ENCODE results near the gene WNK2. TPM values are rescaled to one million over a fixed set of nuclear protein-coding genes. Genes with fewer than 3 reads are reported as not detected.

The WNK2 gene
- total RNA-seq, 4 donors from 2014 or later = 3.8 to 17.7 (median 9.0) TPM

GRCh38 chr9:93232388-93232960, 48.5 kb downstream of the WNK2 start:
- Histone ChIP-seq H3K4me3 (no peak overlapping the region), H3K27ac (no peak overlapping the region), H3K4me1 (peaks cover 0 to 12% (median 0%) of the 10 kb centered on the region in 4 donors), H3K36me3 (no peaks in the 10 kb centered on the region), H3K27me3 (peaks cover 0 to 5% of the 10 kb centered on the region in 2 donors), H3K9me3 (no peaks in the 10 kb centered on the region)
- DNase-seq (ENCODE audit: low spot score in 2 of 2) = no peak
- TF ChIP-seq CTCF (IDR thresholded peaks at IDR 0.05) (no peak), POLR2A (IDR thresholded peaks at IDR 0.05) (no peak), EP300 (IDR thresholded peaks at IDR 0.05) (no peak)
- WGBS, 2 donors = 79 to 88% methylated on average over 12 of the region's 12 CpGs

- Histone ChIP-seq H3K27me3 (peaks cover 0 to 5% of the 10 kb centered on the region in 2 donors), H3K4me1 (peaks cover 0 to 12% (median 0%) of the 10 kb centered on the region in 4 donors), H3K4me3 (no peak overlapping the region), H3K9me3 (no peaks in the 10 kb centered on the region), H3K27ac (no peak overlapping the region), H3K36me3 (no peaks in the 10 kb centered on the region)
- TF ChIP-seq CTCF (IDR thresholded peaks at IDR 0.05) (no peak), POLR2A (IDR thresholded peaks at IDR 0.05) (no peak), EP300 (IDR thresholded peaks at IDR 0.05) (no peak)
- DNase-seq (ENCODE audit: low spot score in 2 of 2) = no peak
- 61 to 63% methylated on average over 7 of the region's 7 CpGs for WGBS, 2 donors
Measured at GRCh38 chr9:93233033-93233432, 49.1 kb downstream of the WNK2 start.

GRCh38 chr9:93234600-93234999, 50.7 kb downstream of the WNK2 start:
- no peaks in the 10 kb centered on the region for H3K9me3 ChIP-seq
- no peak for TF ChIP-seq POLR2A (IDR thresholded peaks at IDR 0.05)
- TF ChIP-seq CTCF (IDR thresholded peaks at IDR 0.05) = no peak
- no peak for TF ChIP-seq EP300 (IDR thresholded peaks at IDR 0.05)
- peaks cover 0 to 12% (median 0%) of the 10 kb centered on the region in 4 donors for H3K4me1 ChIP-seq
- no peak overlapping the region for H3K27ac ChIP-seq
- DNase-seq (ENCODE audit: low spot score in 2 of 2) = no peak
- WGBS, 2 donors = 62 to 89% methylated on average over 8 to 15 of the region's 15 CpGs
- no peak overlapping the region for H3K4me3 ChIP-seq
- no peaks in the 10 kb centered on the region for H3K36me3 ChIP-seq
- peaks cover 0 to 5% of the 10 kb centered on the region in 2 donors for H3K27me3 ChIP-seq

GRCh38 chr9:93235300-93235960, 51.5 kb downstream of the WNK2 start:
- Histone ChIP-seq H3K4me3 (no peak overlapping the region), H3K27me3 (peaks cover 0 to 5% of the 10 kb centered on the region in 2 donors), H3K36me3 (no peaks in the 10 kb centered on the region), H3K9me3 (no peaks in the 10 kb centered on the region), H3K4me1 (peaks cover 0 to 12% (median 0%) of the 10 kb centered on the region in 4 donors), H3K27ac (no peak overlapping the region)
- TF ChIP-seq CTCF (IDR thresholded peaks at IDR 0.05) (no peak), POLR2A (IDR thresholded peaks at IDR 0.05) (no peak), EP300 (IDR thresholded peaks at IDR 0.05) (no peak)
- WGBS, 2 donors = 60 to 73% methylated on average over 14 of the region's 16 CpGs
- peak; percentile 29 to 47 for DNase-seq (ENCODE audit: low spot score in 2 of 2)

GRCh38 chr9:93236541-93237206, 52.7 kb downstream of the WNK2 start:
- Histone ChIP-seq H3K9me3 (no peaks in the 10 kb centered on the region), H3K27ac (no peak overlapping the region), H3K27me3 (peaks cover 0 to 5% of the 10 kb centered on the region in 2 donors), H3K4me3 (no peak overlapping the region), H3K4me1 (peaks cover 0 to 8% (median 0%) of the 10 kb centered on the region in 4 donors), H3K36me3 (no peaks in the 10 kb centered on the region)
- 87 to 90% methylated on average over 11 to 15 of the region's 15 CpGs for WGBS, 2 donors
- DNase-seq (ENCODE audit: low spot score in 2 of 2) = no peak
- TF ChIP-seq CTCF (IDR thresholded peaks at IDR 0.05) (no peak), EP300 (IDR thresholded peaks at IDR 0.05) (no peak), POLR2A (IDR thresholded peaks at IDR 0.05) (no peak)
